GM21576 (cell line): ENCODE data around the gene MT1H.

Experiments
- ATAC-seq: cut with Tn5 transposase; IDR thresholded peaks from one replicate; pipeline ENCODE4 v1.9.1; 2021; ENCODE audit warnings: mild to moderate bottlenecking, moderate library complexity; ENCODE audit not compliant: unreplicated experiment

The MT1H gene

DNA sequence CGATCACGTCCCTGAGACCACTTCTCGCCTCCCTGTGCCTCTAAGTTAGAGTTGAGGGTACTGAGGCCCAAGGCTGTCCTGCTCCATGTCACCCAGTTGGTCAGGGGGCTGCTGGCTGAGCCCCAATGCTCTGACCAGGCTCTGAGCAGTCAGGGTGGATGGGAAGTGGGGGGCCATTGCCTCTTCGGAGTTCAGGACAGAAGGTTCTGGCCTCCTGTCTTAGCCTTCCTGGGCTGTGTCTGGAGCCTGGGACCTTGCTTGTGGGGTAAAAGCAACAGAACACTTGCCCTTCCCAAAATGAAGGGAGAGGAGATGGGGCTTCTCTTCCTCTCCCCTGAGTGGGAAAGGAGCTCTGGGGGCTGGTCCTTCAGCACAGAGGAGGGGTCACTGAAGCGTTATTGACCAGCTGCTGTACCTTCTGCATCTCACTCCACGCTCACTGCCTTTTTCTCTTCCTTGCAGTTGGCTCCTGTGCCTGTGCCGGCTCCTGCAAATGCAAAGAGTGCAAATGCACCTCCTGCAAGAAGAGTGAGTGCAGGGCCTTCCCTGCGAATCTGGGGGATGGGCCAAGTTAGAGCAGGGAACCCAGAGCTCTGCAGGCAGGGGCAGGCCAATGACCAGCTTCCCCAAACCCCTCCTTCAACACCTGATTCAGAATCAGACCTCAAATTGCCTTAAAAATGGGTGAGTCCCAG lies 13.2 kb downstream of the MT1H start:
- ATAC-seq, result no peak

DNA sequence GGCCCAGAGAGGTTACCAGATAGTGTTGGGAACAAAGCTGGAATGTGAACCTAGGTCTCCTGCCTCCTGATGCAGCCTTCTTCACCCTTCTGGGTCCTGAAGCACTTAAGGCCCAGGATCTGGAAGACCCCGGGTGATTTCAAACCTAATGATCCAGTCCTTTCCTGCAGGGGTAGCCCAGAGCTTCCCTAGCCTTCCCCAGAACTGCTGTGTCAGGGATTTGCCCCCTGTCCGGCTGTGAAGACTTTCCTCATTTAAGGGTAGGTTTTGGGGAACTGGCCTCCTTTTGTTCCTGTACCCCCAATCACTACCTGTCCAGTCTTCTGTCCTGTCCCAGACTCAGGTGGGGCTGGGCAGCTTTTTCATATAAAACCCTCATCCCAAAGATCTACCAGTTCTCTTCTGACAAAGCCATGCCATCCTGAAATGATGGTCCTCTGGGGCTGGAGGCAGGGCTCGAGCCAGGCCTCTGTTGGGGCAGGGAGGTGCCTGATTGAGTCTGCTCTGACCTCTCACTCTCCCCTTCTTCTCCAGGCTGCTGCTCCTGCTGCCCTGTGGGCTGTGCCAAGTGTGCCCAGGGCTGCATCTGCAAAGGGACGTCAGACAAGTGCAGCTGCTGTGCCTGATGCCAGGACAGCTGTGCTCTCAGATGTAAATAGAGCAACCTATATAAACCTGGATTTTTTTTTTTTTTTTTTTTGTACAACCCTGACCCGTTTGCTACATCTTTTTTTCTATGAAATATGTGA lies 14.0 kb downstream of the MT1H start:
- ATAC-seq, result no peak

DNA sequence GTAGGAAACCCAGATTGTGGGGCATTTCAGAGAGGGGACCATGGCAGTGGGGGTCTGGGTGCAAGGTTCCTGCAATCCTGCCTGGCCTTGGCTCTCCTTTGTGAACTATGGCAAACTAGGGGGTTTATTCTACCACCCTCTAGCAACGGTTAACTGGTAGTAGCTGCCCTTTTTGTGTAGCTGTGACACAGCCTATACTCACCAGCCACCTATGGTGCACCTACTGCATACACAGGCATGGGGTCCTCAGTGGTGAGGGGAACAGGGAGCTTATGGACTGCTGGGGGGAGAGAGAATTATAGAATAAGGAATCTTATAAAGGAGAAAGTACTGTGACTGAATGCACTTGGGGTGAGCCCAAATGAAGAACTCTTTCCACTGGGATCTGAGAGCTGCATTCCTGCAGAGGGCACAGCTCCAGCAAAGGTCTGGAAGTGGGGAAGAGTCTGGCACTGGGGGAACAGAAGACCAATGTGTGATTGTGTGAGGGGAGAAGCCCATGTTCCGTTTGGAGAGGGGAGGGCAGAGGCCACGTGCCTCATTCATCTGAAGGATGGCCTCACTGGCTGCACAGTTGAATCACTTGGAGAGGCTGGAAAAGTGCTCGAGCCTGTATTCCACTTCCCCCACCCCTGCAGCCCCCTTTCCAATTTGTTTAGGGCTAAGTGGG lies 14.8 kb downstream of the MT1H start:
- ATAC-seq, result no peak

DNA sequence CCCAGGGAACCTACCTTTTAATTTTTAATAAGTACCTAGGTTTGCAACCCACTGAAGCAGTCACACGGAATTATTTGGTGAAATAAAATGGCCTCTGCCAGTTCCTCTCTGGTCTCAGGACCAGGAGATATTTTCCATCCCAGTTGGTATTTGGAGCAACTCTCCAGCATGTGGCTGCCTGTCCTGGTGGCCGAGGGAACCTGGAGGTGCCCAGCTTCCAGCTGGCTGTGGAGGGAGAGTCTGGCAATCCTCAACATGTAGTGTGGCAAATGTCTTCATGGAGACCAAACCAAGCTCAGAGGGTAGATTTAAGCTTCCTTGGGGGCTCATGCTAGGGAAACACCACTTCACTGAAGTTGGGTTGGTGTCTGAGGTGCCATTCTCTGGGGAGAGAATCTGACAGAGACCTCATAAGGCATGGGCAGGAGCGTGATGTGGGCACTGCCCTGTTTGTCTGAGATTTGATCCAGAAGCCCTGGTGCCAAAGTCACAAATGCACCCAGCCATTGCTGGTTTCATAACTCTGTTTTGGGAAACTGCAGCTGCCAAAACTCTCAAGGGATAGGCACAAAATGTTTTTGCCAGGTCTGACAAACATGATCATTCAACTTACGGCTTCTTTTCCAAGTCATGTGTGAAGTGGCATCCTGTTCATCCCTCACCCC lies 15.4 kb downstream of the MT1H start:
- no peak for ATAC-seq

DNA sequence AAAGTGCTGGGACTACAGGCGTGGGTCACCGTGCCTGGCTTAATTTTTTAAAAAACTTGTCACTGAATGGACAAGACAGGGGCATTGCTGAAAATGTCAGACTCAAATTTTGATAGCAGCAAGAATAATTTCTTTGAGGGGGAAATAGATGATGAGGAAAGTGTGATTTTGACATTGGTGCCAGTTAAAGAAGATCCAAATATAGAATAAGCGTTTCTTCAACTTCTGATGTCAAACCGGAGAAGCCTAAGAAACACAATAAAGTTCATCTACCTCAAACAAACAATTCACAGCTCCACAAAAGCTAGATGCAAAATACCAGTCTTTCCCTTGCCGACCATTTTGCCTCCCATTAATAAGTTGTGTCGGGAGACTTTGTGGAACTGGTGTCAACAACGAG lies 17.1 kb downstream of the MT1H start:
- ATAC-seq, result no peak

DNA sequence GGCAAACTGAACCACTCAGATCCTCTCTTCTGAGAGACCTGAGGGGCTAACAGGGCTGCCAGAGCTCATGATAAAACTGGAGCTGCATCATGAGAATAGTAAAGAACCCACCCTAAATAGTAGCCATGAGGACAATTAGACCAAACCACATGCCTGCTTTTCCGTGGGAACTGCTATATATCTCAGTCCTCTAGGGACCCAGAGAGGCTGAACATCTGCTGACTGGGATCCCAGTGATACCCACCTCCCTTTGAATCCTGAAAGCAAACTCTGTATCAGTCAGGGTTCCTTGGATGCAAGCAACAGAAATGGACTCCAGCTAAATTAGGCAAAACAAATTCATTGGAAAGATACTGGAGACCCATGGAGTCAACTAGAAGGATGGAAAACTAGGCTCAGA lies 19.1 kb downstream of the MT1H start:
- ATAC-seq, result no peak

DNA sequence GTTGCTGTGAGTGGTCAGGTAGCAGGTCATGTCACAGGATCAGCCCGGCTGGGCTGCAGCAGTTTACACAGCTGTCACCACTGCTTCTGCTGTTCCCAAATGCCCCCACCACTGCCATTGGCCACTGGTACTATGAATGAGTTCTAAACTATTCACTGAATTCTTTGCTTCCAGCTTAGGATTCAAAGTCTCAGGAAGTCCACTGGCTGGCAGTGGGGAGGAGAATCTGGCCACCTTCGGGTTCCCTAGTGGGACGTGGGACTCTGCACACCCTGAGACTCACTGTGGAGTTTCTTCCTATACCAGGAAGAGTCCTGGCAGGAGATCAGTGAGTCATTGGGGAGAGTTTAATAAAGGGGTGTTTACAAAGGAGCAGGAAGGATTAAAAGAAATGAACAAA lies 19.6 kb downstream of the MT1H start:
- ATAC-seq, result no peak

DNA sequence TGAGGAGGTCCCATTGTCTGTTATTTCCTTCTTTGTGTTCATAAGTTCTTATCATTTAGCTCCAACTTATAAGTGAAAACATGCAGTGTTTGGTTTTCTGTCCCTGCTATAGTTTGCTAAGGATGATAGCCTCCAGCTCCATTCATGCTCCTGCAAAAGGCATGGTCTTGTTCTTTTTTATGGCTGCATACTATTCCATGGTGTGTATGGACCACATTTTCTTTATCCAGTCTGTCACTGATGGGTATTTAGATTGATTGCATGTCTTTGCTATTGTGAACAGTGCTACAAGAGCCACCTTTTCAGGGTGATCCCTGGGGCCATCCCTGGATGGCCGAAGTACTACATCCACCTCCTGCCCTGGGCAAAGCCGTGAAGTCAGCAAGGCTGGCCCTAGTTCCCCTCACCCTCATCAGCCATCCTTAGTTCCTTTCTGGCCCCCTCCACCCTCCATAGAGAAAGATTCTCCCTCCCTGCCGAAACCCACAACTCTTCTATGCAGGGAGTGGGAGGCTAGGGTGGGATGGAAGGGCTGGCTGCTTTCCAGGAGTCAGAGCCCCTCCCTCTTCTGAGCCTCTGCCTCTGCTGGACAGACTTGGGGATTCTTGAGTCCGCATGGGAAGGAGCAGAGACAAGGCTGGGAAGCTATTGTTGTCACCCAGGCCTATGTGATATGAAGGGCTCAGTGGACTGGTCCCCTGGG lies 21.0 kb downstream of the MT1H start:
- no peak for ATAC-seq

DNA sequence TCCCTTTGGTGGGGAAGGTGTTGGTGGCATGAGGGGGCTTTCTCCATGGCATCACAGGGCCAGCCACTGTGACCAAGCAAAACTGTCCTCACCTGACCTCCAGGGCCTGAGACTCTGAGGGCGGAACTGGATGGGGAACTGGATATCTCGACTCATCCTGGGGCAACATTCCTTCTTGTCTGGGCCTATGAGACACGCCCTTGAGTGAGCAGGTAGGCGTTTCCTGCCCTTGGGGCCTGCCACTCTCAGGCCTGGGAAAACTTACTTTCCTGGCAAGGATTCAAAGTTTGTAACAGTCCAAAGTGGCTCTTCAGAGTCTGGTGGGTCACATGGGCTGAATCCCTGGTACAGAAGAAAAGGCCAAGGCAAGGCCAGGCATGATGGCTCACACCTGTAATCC lies 22.3 kb downstream of the MT1H start:
- ATAC-seq, result no peak

DNA sequence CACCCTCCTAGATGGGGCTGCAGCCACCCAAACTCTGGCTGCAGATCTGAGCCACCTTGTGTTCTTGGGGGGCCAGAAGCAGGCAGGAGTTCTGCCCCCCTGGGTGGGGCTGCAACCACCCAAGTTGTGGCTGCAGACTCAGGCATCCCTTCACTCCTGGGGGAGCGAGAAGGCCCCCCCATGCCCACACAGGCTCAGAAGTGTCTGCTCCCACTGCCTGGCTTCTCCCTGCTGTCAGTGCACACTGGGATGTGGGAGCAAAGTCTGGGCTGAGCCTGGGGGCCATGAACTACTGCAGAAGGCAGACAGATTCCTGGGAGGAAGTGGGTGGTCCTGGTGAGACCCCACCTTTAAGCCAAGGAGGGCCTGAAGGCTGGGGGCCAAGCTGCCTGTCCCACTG lies 25.6 kb downstream of the MT1H start:
- no peak for ATAC-seq

DNA sequence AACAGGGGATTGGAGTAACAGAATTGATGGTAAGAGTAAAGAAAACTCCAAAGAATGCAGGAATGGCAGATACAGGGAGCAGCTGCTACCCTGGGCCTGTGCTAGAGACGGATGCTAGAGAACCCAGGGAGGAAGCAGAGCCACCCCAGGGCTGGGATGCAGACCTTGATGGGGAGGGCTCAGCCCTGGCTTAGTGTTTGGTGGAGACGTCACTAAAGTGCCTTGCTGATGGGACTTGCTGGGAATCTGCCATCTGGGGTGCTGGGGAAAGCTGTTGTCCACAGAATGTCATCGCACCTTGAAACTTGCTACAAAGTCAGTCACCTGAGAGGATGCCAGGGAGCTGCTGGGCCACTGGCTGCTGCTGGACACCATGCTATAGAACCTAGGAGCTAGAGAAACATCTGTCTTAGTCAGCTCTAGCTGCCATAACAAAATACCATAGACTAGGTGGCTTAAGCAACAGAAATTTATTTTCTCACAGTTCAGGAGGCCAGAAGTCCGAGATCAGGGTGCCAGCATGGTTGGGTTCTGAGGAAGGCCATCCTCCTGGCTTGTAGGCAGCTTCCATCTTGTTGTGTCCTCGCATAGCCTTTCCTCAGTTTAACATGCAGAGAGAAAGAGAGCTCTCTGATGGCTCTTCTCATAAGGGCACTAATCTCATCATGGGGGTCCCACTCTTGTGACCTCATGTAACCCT lies 28.0 kb downstream of the MT1H start:
- no peak for ATAC-seq

DNA sequence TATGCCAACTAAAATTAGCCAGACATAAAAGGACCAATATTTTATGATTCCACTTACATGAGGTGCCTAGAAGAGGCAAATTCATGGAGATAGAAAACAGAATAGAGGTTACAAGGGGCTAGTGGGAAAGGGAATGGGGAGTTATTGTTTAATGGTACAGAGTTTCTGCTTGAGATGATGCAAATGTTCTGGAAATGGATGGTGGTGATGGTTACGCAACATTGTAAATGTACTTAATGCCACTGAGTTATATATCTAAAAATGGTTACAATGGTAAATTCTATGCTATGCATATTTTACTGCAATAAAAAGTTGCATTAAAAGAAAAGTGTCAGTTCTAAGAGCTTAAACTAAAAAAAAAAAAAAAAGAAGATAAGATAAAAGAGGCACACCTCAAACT lies 30.6 kb downstream of the MT1H start:
- ATAC-seq, result no peak

DNA sequence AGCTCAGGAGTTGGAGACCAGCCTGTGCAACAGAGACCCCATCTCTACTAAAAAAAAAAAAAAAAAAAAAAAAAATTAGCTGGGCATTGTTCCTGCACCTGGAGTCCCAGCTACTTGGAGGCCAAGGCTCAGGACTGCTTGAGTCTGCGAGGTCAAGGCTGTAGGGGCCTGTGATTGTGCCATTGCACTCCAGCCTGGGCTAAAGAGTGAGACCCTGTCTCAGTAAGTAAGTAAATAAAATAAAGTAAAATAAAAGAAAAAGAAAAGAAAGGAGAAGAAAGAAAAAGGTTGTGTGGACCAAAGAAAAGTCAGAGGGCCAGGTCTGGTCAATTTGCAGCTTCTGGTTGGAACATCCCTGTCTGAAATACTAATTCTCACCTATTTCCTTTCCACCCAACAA lies 31.0 kb downstream of the MT1H start:
- ATAC-seq, result no peak

DNA sequence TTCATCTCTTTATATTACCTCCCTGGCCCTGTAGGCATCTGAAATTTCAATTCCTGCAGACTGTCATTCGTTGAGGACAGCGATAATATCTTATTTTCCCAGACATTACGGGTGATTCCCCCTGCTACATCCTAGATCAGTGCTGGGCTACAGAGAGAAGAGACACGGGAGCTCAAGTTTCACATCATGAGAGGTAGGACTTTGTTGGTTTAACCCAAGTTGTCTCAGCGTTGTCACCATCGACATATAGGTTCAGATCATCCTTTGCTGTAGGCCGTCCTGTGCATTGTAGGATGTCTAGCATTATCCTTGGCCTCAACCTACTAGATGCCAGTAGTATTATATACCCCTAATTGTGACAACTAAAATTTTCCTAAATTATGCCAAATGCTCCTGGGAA lies 31.9 kb downstream of the MT1H start:
- ATAC-seq, result no peak

DNA sequence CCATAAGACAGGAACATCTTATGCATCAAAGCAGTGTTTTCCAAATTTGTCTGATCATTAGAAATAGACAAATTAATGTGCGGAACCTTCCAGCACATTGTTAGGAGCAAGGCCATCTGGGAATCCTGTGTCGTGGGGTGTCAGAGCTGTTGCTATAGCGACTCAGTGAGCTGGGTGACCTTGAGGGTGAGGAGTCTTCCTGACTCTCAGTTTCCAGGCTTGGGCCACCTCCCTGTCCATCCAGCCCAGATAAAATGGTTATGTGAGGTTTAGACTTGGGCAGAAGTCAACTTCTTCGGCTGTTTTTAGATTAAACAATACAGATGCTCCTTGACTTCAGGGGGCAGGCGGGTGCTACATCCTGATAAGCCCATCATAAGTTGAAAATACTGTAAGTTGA lies 33.2 kb downstream of the MT1H start:
- no peak for ATAC-seq

DNA sequence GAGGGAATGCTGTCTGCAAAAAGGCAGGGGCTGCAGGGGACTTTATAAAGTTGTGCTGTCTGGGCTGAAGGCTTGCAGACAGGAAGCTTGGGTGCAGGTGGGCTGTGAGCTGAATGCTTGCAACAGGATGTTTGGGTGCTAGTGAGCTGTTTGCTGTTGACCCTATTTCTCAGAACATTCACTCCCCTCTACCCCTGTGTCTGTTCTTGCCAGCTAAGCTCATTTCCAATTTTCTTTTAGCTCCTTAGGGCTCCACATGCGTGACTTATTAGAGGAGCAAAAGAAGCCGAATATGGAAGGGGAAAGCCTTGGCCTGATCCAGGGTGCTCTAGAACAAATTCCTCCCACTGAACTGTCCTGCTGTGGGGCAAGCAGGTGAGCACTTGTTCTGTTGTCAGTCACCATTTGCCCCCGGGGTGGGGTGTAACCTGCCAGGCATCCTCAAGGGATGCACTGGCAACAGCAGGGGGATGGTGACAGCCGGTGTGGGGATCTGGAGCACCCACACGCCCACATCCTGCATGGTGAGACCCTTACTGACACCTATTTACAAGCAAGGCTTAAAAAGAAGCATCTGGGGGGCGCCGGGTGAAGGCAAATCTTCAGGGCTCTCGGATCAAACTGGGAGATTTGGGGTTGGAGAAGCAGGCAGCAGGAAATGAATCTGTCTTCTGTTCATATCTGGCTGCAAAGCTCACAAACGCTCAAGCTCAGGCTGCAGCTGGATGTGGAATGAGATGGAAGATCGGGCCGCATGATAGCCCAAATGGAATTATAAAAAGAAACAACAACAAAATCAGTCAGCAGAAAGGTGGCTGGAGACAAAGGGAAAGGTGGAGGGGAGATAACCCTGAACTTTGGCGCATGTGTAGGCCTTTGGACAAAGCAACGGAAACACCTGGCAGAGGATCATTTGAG lies 39.2 kb downstream of the MT1H start:
- no peak for ATAC-seq

DNA sequence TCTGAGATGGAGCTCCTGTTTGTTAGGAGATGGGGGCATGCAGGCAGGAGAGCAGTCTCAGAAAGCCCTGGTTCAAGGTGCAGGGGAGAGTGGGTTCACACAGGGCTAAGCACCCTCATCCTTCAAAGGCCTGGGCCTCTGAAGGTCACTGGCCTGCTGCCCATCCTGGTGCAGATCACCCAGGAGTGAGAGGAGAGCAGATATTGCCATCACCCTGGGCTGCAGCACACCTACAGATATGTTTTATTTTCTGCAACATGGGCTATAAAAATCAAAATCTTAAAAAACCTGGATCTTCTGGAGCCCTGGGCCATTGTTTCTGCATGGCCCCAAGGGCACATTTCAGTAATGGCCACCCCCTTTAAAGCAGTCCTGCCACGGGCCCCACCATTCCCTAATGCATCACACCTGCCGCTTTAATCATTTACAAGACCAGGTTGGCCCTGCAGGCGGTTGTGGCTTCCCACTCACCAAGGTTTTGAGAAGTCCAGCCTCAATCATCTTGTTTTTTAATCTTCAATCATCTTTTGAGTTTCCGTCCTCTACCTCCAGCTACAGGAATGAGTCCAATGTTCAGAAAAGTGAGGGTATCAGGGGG lies 39.9 kb downstream of the MT1H start:
- ATAC-seq, result no peak

DNA sequence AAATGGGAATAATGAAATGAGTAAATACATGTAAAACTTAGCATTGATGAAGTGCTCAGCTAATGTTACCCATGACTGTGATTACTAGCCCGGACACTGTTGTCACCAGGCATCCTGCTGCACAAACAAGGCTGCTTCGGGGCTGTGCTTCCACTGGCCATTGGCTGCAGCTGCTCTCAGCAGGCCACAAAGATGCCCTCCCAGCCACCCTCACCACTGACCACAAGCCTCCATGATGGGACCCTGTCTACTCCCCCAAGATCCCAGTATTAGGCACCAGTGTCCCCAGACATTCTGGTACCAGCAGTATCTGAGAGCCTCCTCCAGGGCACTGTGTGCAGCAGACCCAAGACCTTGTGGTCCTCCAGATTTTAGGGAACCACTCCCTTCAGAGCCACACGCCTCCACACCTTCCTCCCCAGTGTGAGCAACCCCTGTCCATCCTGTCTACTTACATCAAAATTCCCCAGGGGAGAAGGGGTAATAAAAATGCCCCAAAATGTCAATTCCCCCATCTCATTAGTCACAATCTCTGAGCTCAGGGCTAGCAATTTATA lies 40.6 kb downstream of the MT1H start:
- ATAC-seq, result no peak

DNA sequence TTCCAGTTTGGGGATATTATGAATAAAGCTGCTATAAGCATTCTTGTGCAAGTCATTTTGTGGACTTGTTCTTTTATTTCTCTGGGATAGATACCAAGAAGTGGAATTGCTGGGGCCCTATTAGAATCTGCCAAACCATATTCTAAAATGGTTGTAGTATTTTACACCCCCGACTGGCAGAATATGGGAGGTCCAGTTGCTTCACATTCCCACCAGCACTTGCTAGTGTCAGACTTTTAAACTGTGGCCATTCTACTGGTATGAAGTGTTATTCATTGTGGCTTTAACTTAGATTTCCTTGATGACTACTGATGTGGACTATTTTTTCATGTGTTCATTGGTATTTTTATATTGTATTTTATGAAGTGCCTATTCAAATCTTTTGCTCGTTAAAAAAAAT lies 42.2 kb downstream of the MT1H start:
- no peak for ATAC-seq
